A549 (cell line): ENCODE data around the gene TRMT2A.

ENCODE experiments used
- BHLHE40 ChIP-seq: IDR thresholded peaks from 2 replicates; pipeline ENCODE4 v1.6.1; 2012; ENCODE audit warnings: low read depth, low read length, inconsistent platforms
- CEBPB ChIP-seq, 2 experiments: fragments of >200 bp in 1 of 2; sonication (Bioruptor Twin) in 1 of 2; formaldehyde crosslinking in 1 of 2; IDR thresholded peaks; 2 replicates each; pipeline ENCODE4 v1.6.1; 2012 to 2016
- EP300 ChIP-seq, 2 experiments: fragments of >200 bp; sonication (Bioruptor Twin); formaldehyde crosslinking; IDR thresholded peaks; 2 replicates in 1 of 2; 3 replicates in 1 of 2; pipeline ENCODE4 v1.6.1; 2016 to 2017
- ESRRA ChIP-seq: fragments of 150-350 bp; IDR thresholded peaks from 2 replicates; pipeline ENCODE4 v1.6.1; 2014; ENCODE audit warnings: mild to moderate bottlenecking, low read length, borderline replicate concordance
- FOSL2 ChIP-seq, 2 experiments: fragments of 450-650 bp in 1 of 2; fragments of >200 bp in 1 of 2; sonication (Bioruptor Twin) in 1 of 2; formaldehyde crosslinking; IDR thresholded peaks; 2 replicates each; pipeline versions ENCODE4 v1.5.0 to v1.6.1; 2016 to 2020; ENCODE audit warnings: mild to moderate bottlenecking in 1 of 2, moderate library complexity in 1 of 2
- KDM1A ChIP-seq: fragments of 200-600 bp; sonication (generic); IDR thresholded peaks from 2 replicates; pipeline ENCODE4 v1.6.1; 2016; ENCODE audit warnings: low read depth, mild to moderate bottlenecking
- SMC3 ChIP-seq: fragments of >200 bp; sonication (Bioruptor Twin); formaldehyde crosslinking; IDR thresholded peaks from 3 replicates; pipeline ENCODE4 v1.6.1; 2018; ENCODE audit warnings: inconsistent platforms

DNA sequence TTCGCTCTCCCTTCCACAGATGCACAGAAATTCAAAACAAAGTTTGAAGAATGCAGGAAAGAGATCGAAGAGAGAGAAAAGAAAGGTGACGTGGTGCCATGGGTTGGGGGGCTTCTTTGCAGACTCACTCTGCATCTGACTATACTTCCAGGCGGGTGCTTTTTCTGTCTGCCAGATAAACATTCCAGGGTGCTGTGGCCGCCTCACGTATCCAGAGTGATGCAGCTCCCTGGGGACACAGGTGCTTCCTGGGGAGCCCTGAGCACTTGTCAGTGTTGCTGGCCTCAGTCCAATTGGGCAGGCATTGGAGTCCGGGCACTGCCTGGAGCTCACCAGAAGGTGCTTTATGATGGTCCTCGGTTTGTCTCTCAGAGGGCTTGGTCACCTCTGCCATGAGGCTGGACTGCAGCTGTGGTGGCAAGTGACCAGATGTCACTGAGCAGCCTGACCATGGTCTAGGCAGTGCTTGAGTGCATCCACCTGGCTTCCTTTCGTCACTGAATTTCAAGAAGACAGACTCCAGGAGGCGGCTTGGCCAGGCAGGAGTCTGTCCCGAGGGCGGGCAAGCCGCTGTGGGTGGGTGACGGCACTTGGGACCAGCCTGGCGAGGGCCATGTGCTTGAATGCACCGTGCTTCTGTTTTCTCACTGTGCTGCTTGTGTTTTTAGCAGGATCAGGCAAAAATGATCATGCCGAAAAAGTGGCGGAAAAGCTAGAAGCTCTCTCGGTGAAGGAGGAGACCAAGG is 9.4 kb upstream of the TRMT2A start:
- TF ChIP-seq BHLHE40 (no peak), EP300 (IDR thresholded peaks at IDR 0.05) (no peak), CEBPB (IDR thresholded peaks at IDR 0.05) (no peak), ESRRA (no peak), FOSL2 (IDR thresholded peaks at IDR 0.05) (no peak), FOSL2 (CRISPR knock-in tag; IDR thresholded peaks at IDR 0.05) (no peak), SMC3 (no peak), KDM1A (no peak)
